Peyer's patch (tissue), 4 donors: Measurements from ENCODE around the gene HRH1.

Source experiments
- POLR2A ChIP-seq, 2 donors: fragments of 450-650 bp; IDR thresholded peaks; one replicate each; pipeline ENCODE4 v1.5.1; 2017; ENCODE audit warnings: antibody characterized with exemption in 2 of 2, mild to moderate bottlenecking in 2 of 2, moderate library complexity in 2 of 2
- TF ChIP-seq, protein P1 (sequence below), 6 experiments: fragments of 450-650 bp in 4 of 6; fragments of 200-600 bp in 2 of 6; sonication (generic) in 1 of 6; IDR thresholded peaks; one replicate each; pipeline ENCODE4 v1.5.1; 2017 to 2019; ENCODE audit warnings: antibody characterized with exemption in 6 of 6, mild to moderate bottlenecking in 3 of 6, moderate library complexity in 1 of 6

GRCh38 chr3:11213810-11214450, 59.6 kb downstream of the HRH1 start:
- TF ChIP-seq, protein P1, sequence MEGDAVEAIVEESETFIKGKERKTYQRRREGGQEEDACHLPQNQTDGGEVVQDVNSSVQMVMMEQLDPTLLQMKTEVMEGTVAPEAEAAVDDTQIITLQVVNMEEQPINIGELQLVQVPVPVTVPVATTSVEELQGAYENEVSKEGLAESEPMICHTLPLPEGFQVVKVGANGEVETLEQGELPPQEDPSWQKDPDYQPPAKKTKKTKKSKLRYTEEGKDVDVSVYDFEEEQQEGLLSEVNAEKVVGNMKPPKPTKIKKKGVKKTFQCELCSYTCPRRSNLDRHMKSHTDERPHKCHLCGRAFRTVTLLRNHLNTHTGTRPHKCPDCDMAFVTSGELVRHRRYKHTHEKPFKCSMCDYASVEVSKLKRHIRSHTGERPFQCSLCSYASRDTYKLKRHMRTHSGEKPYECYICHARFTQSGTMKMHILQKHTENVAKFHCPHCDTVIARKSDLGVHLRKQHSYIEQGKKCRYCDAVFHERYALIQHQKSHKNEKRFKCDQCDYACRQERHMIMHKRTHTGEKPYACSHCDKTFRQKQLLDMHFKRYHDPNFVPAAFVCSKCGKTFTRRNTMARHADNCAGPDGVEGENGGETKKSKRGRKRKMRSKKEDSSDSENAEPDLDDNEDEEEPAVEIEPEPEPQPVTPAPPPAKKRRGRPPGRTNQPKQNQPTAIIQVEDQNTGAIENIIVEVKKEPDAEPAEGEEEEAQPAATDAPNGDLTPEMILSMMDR (IDR thresholded peaks at IDR 0.05) = no peak
- TF ChIP-seq POLR2A (IDR thresholded peaks at IDR 0.05) = no peak
